ENCODE data around the gene SEMA3D.

SEMA3D gene

DNA sequence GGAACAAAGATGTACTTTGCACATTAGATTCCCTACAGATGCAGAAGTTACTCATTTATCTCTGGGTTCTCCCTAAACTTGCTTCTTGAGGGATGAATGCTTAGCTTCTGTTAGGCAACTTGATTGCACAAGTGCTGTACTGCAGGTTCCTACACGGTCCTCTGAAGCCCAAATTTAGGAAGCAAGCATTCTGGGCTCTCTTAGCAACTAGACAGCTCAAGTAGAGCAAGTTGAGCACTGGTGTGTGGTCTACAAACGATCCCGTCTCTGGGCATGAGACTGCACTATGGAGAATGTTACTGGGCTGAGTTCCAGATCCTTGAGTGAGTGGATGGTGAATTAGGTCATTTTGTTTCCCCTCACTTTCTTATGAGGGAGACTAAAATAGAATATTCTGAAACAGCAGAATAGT, 14.3 kb downstream of the SEMA3D start:
- no peak for DNase-seq (ENCODE audit: extremely low read depth, low read depth)
- TF ChIP-seq, protein P1, sequence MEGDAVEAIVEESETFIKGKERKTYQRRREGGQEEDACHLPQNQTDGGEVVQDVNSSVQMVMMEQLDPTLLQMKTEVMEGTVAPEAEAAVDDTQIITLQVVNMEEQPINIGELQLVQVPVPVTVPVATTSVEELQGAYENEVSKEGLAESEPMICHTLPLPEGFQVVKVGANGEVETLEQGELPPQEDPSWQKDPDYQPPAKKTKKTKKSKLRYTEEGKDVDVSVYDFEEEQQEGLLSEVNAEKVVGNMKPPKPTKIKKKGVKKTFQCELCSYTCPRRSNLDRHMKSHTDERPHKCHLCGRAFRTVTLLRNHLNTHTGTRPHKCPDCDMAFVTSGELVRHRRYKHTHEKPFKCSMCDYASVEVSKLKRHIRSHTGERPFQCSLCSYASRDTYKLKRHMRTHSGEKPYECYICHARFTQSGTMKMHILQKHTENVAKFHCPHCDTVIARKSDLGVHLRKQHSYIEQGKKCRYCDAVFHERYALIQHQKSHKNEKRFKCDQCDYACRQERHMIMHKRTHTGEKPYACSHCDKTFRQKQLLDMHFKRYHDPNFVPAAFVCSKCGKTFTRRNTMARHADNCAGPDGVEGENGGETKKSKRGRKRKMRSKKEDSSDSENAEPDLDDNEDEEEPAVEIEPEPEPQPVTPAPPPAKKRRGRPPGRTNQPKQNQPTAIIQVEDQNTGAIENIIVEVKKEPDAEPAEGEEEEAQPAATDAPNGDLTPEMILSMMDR (IDR thresholded peaks at IDR 0.05; ENCODE audit: low read depth, low read length): no peak

DNA sequence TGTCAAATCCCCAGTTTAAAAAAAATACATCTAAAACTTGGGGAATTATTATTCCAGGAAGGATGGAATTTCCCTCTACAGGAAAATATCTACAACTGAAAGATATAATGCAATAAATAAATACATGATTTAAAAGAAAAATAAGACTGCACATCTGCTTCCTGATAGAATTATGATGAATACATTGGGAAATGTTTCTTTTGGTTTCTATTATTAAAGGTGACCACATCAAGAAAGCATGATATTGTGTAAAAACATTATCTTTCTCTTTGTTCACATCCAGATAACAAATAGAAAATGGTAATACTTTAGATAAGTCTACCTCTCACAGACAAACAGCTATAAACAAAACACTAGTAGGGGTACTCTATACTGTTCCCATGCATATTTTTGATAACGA, 19.2 kb downstream of the SEMA3D start:
- TF ChIP-seq, protein P1 (IDR thresholded peaks at IDR 0.05; ENCODE audit: low read depth, low read length): no peak
- no peak for DNase-seq (ENCODE audit: extremely low read depth, low read depth)

DNA sequence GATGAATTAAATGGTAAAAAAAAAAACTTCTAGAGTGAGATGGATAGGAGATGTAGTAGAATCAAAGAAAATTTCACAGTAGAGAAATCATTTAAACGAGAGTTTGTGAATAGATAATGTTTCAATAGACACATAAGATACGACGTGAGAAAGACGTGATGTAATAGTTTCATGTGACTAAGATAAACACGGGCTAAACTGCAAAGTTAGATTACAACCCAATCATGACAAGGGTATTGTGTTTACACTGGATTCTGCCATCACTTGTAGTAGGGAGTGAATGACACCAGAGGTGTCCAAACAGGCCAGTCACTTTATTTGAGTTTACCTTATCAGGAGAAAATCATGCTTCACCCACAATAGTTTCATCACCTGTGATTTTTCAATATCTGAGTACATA, 21.6 kb downstream of the SEMA3D start:
- TF ChIP-seq, protein P1 (IDR thresholded peaks at IDR 0.05; ENCODE audit: low read depth, low read length): no peak
- DNase-seq (ENCODE audit: extremely low read depth, low read depth): no peak

DNA sequence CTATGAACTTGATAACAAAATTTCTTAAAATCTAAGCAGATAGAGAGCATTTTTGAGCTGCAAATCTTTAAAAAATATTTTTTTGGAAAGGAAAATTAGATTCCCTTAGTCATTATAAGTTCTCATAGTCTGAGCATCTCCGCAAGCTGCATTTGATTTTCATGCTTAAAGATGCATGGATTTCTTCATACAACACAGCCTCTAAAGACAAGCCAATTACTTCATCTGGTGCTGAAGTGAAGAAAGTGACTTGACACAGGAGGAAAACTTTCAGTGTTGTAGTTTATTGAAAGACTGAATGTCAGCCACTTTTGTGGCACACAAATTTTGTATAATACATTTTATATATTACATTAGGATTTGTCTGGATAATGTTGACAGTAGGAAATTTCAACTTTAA, 22.5 kb downstream of the SEMA3D start:
- TF ChIP-seq, protein P1 (IDR thresholded peaks at IDR 0.05; ENCODE audit: low read depth, low read length): no peak
- no peak for DNase-seq (ENCODE audit: extremely low read depth, low read depth)

DNA sequence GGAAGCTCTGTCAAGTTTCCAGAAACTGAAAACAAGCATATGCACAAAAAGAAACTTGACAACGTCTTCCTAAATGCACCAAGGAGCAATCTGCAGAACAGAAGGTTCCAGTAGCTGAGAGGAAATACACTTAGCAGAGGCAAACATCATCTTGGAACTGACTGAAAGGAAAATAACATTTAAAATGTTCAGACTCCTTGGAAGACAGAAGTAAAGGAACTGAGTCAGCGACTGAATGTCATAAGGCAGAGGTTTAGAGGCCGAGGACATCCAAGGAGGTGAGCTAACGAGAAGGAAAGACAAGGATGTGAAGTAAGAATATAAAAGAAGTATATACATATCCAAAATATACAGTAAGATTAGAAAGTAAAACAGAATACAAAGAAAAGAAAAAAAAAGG, 24.1 kb downstream of the SEMA3D start:
- DNase-seq (ENCODE audit: extremely low read depth, low read depth): no peak
- TF ChIP-seq, protein P1 (IDR thresholded peaks at IDR 0.05; ENCODE audit: low read depth, low read length): no peak

DNA sequence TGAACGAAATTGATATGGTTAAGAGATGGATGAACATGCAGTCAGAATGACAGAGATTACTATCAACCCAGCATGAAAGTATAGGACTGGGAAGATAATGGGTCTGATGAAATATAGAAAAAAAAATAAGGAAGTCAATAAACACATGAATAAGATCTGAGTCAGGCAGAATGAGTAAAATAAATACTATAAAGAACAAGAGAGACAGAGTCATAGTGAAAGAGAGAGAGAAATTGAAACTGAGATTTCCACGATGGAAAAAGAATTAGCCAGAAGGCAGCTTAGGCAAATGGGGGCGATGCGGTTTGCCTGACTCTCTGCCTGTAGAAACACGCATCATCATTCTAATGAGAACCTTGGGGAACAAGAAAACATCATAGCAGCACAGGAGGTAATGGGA, 26.6 kb downstream of the SEMA3D start:
- no peak for DNase-seq (ENCODE audit: extremely low read depth, low read depth)
- TF ChIP-seq, protein P1 (IDR thresholded peaks at IDR 0.05; ENCODE audit: low read depth, low read length): no peak

DNA sequence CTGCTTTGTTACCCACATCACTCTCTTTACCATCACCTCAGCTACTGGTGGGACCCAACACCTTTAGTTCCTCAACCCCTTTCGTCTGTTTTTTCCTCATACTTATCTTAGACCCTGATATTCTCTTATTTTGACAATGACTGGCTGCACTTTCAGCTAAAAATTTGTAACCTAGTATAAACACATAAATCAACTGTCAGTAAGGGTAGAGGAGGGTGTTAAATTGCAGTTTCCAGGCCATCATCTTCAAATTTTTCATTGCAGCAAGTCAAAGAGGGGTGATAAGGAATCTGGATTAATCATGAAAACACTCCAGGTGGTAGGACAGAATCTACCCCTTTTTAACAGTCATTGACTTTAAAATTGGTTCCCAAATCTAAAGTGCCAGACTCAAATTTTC, 27.9 kb downstream of the SEMA3D start:
- TF ChIP-seq, protein P1 (IDR thresholded peaks at IDR 0.05; ENCODE audit: low read depth, low read length): no peak
- no peak for DNase-seq (ENCODE audit: extremely low read depth, low read depth)
